ENCODE data around the gene NEU3. TPM values are rescaled to one million over a fixed set of nuclear protein-coding genes. Genes with fewer than 3 reads are reported as not detected.
A peak's percentile ranks its signal among the peaks of the same experiment; 100 is the strongest.

Gene NEU3
- total and polyA plus RNA-seq, 2 of the 13 experiments (the other 11 are each of a cell fraction or from before 2014, with no cell fraction given), result 6.3 to 15.3 TPM

- TF ChIP-seq ZNF441 (CRISPR knock-in tag; IDR thresholded peaks at IDR 0.05; ENCODE audit: borderline replicate concordance), result peak; percentile 46; the same call in 1 of the 2 replicates
- TF ChIP-seq MBNL3 (CRISPR knock-in tag; conservative IDR thresholded peaks at IDR 0.05), result no peak
- 0 out of 2 replicates have a peak, but pooled peaks have one; percentile 74 for TF ChIP-seq KLF11 (CRISPR knock-in tag; IDR thresholded peaks at IDR 0.05)
- 0 out of 2 replicates have a peak, but pooled peaks have one; percentile 52 for TF ChIP-seq PAX8 (CRISPR knock-in tag; IDR thresholded peaks at IDR 0.05; ENCODE audit: borderline replicate concordance)
- peak; percentile 83; the same call in 1 of the 2 replicates for TF ChIP-seq HMGXB3 (CRISPR knock-in tag; IDR thresholded peaks at IDR 0.05; ENCODE audit: borderline replicate concordance)
- TF ChIP-seq TEAD3 (CRISPR knock-in tag; optimal IDR thresholded peaks at IDR 0.05; ENCODE audit: borderline replicate concordance), result peak; percentile 51
- TF ChIP-seq GABPB1 (CRISPR knock-in tag; IDR thresholded peaks at IDR 0.05), result peak; percentile 89
- no peak for TF ChIP-seq SRSF4 (IDR thresholded peaks at IDR 0.05; ENCODE audit: low read depth, low read length, poor library complexity, severe bottlenecking)
- TF ChIP-seq ZNF362 (CRISPR knock-in tag; IDR thresholded peaks at IDR 0.05; ENCODE audit: borderline replicate concordance), result peak; percentile 29; the same call in 1 of the 2 replicates
- TF ChIP-seq JUNB (CRISPR knock-in tag; IDR thresholded peaks at IDR 0.05; ENCODE audit: borderline replicate concordance), result no peak; the same call in 1 of the 2 replicates
- TF ChIP-seq ZUFSP (CRISPR knock-in tag; IDR thresholded peaks at IDR 0.05; ENCODE audit: borderline replicate concordance), result no peak
- TF ChIP-seq ZNF253 (CRISPR knock-in tag; IDR thresholded peaks at IDR 0.05; ENCODE audit: borderline replicate concordance), result no peak
- TF ChIP-seq FOXO1 (CRISPR knock-in tag; IDR thresholded peaks at IDR 0.05), result peak; percentile 67
- peak; percentile 79 for TF ChIP-seq ZNF768 (CRISPR knock-in tag; IDR thresholded peaks at IDR 0.05)
- peak; percentile 93 for TF ChIP-seq TFDP2 (CRISPR knock-in tag; IDR thresholded peaks at IDR 0.05)
- TF ChIP-seq ZNF207 (IDR thresholded peaks at IDR 0.05; ENCODE audit: borderline replicate concordance), result no peak
- TF ChIP-seq HOXA3 (CRISPR knock-in tag; IDR thresholded peaks at IDR 0.05), result peak; percentile 93
- TF ChIP-seq ZNF503 (CRISPR knock-in tag; IDR thresholded peaks at IDR 0.05), result peak; percentile 14; the same call in 1 of the 2 replicates
These were observed 39.6 kb upstream of the NEU3 start, which contains the start of the genes SPCS2 and XRRA1 (continued) for GRCh38 chr11:74948898-74949752.
